ENCODE results near the gene BPIFA1.

- TF ChIP-seq, protein P1, sequence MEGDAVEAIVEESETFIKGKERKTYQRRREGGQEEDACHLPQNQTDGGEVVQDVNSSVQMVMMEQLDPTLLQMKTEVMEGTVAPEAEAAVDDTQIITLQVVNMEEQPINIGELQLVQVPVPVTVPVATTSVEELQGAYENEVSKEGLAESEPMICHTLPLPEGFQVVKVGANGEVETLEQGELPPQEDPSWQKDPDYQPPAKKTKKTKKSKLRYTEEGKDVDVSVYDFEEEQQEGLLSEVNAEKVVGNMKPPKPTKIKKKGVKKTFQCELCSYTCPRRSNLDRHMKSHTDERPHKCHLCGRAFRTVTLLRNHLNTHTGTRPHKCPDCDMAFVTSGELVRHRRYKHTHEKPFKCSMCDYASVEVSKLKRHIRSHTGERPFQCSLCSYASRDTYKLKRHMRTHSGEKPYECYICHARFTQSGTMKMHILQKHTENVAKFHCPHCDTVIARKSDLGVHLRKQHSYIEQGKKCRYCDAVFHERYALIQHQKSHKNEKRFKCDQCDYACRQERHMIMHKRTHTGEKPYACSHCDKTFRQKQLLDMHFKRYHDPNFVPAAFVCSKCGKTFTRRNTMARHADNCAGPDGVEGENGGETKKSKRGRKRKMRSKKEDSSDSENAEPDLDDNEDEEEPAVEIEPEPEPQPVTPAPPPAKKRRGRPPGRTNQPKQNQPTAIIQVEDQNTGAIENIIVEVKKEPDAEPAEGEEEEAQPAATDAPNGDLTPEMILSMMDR (IDR thresholded peaks at IDR 0.05; ENCODE audit: insufficient read depth, low read length, poor library complexity, severe bottlenecking) = no peak
- TF ChIP-seq EZH2phosphoT487 (conservative IDR thresholded peaks at IDR 0.05; ENCODE audit: low read length) = no peak
Observed at GRCh38 chr20:33233129-33233774, 2.5 kb upstream of the BPIFA1 start.

Data from SU-DHL-6 (cell line).